Measurements from ENCODE around the gene RAB3IL1.

DNA sequence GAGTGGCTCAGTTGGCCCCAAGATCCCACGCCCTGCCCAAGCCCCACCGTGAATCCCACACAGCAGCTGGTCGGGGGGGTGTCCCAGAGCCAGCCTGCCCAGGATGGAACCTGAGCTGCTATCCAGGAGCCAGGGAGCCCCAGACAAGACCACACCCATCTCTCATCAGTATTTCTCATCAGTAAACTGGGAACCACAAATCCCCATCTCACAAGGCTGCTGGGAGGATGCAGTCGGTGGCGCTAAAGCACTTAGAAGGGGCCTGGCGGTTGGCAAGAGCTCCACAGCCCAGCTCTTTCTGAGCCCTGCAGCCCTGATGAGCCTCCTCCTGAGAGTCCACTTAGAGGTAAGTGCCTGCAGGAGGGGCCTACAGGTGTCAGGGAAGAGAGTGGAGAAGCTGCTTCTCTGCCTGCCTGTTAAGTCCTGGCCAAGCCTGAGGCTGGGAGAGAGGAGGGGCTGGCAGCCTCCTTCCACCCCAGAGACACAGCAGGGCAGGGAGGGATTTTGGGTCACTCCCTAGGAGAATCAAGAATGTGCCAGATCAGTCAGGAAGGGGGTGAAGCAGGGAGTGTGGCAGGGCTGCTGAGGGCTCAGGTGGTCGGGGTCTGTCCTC lies 32.1 kb downstream of the RAB3IL1 start:
- TF ChIP-seq, protein P1, sequence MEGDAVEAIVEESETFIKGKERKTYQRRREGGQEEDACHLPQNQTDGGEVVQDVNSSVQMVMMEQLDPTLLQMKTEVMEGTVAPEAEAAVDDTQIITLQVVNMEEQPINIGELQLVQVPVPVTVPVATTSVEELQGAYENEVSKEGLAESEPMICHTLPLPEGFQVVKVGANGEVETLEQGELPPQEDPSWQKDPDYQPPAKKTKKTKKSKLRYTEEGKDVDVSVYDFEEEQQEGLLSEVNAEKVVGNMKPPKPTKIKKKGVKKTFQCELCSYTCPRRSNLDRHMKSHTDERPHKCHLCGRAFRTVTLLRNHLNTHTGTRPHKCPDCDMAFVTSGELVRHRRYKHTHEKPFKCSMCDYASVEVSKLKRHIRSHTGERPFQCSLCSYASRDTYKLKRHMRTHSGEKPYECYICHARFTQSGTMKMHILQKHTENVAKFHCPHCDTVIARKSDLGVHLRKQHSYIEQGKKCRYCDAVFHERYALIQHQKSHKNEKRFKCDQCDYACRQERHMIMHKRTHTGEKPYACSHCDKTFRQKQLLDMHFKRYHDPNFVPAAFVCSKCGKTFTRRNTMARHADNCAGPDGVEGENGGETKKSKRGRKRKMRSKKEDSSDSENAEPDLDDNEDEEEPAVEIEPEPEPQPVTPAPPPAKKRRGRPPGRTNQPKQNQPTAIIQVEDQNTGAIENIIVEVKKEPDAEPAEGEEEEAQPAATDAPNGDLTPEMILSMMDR (IDR thresholded peaks at IDR 0.05) = no peak
- TF ChIP-seq POLR2A (IDR thresholded peaks at IDR 0.05) = no peak
